RWPE1 (cell line): ENCODE data around the gene LRMDA.
A peak's percentile ranks its signal among the peaks of the same experiment; 100 is the strongest.

ENCODE experiments used
- CTCF ChIA-PET: fragments of 350-600 bp; sonication (Branson Sonifier 250); formaldehyde crosslinking; extraction: SDS; loops from one replicate; lab custom pipeline; 2021; lab: Yijun Ruan, JAX
- POLR2A ChIA-PET: fragments of 400-600 bp; formaldehyde crosslinking; extraction: SDS; loops from one replicate; lab custom pipeline; 2020; ENCODE audit warnings: antibody characterized with exemption; ENCODE audit not compliant: low non-redundant PET; lab: Yijun Ruan, JAX
- DNase-seq: peaks from one replicate; pipeline ENCODE4 v3.0.0; 2012; ENCODE audit warnings: low spot score
- H3K27ac ChIP-seq: fragments of 450-650 bp; 2 replicates; pipeline ENCODE4 v1.5.1; 2017
- CTCF ChIP-seq: fragments of 450-650 bp; conservative IDR thresholded peaks from 2 replicates; pipeline ENCODE4 v1.5.1; 2017; ENCODE audit warnings: low read depth, mild to moderate bottlenecking

LRMDA gene

GRCh38 chr10:76149602-76150138 lies 718.2 kb downstream of the LRMDA start:
- CTCF ChIA-PET, result interaction anchor here (0.5 to 0.7 kb wide), 3 partner anchors 39 to 209 kb away, joined by 3 to 5 read pairs (median 4); no protein-coding TSS in a partner anchor
- POLR2A ChIA-PET, result no interaction called here
- no peak for DNase-seq
- TF ChIP-seq CTCF, result no peak
- no peak overlapping the region for H3K27ac ChIP-seq

GRCh38 chr10:76150139-76150875 lies 718.9 kb downstream of the LRMDA start:
- no peak for TF ChIP-seq CTCF

DNA sequence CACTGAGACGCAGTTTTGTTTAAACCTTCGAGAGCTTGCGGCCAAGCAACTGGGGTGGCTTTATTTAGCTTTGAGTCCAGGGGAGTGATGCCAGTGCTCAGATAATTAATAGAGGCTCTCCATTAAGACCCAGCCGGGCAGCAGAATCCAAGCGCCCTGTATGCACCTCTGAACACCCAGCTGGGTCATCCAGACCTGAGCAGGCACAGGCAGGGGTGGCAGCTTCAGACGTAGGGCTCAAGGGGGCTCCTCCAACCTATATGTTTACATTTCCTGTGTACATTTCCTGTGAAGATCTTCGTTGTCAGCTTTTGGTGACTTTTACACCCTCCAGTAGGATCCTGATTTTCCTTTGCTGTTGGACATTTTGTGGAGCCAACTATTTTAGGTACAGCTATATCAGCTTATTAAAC lies 719.5 kb downstream of the LRMDA start:
- DNase-seq, result no peak
- TF ChIP-seq CTCF, result no peak
- ChIA-PET CTCF (interaction anchor here (0.6 kb wide), 2 partner anchors 11 to 13 kb away, joined by 3 read pairs; no protein-coding TSS in a partner anchor), POLR2A (no interaction called here)
- H3K27ac ChIP-seq, result no peak overlapping the region

More at GRCh38 chr10:76150139-76150875, 718.9 kb downstream of the LRMDA start:
- ChIA-PET POLR2A (no interaction called here), CTCF (interaction anchor here (0.6 kb wide), 2 partner anchors 13 to 66 kb away, joined by 3 to 5 read pairs; no protein-coding TSS in a partner anchor)
- peak; percentile 24 for DNase-seq
- no peak overlapping the region for H3K27ac ChIP-seq

DNA sequence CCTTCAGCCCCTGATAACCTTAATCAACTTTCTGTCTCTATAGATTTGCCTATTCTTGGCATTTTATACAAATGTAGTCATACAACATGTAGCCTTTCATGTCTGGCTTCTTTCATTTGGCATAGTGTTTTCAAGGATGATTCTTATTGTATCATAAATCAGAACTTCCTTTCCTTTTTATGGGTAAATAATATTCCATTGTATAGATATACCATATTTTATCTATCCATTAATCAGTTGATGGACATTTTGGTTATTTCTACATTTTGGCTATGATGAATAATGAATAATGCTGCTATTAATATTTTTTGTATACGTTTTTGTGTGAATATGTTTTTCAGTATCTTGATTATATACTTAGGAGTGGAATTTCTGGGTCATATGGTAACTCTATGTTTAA lies 720.8 kb downstream of the LRMDA start:
- ChIA-PET POLR2A (no interaction called here), CTCF (no interaction called here)
- no peak overlapping the region for H3K27ac ChIP-seq
- no peak for TF ChIP-seq CTCF
- DNase-seq, result no peak

DNA sequence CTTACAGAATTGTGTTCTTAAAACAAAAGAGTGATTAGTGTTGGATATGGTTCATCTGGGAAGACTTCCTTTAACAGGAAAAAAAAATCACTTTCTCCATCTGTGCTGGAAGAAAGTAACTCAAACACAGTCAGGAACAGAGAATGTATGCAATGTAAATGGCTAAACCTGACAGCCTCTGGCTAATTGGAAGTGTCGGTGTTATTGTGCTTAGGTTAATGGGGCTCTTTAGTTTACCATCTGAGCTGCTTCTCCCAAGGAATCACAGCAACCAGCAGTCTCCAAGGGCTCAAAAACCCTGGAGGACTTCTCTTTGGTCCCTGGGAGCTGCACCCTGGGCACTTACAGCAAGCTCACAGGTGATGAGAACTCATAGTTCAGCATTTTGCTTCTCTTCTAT lies 724.5 kb downstream of the LRMDA start:
- H3K27ac ChIP-seq, result no peak overlapping the region
- ChIA-PET CTCF (no interaction called here), POLR2A (no interaction called here)
- DNase-seq, result no peak
- TF ChIP-seq CTCF, result no peak

DNA sequence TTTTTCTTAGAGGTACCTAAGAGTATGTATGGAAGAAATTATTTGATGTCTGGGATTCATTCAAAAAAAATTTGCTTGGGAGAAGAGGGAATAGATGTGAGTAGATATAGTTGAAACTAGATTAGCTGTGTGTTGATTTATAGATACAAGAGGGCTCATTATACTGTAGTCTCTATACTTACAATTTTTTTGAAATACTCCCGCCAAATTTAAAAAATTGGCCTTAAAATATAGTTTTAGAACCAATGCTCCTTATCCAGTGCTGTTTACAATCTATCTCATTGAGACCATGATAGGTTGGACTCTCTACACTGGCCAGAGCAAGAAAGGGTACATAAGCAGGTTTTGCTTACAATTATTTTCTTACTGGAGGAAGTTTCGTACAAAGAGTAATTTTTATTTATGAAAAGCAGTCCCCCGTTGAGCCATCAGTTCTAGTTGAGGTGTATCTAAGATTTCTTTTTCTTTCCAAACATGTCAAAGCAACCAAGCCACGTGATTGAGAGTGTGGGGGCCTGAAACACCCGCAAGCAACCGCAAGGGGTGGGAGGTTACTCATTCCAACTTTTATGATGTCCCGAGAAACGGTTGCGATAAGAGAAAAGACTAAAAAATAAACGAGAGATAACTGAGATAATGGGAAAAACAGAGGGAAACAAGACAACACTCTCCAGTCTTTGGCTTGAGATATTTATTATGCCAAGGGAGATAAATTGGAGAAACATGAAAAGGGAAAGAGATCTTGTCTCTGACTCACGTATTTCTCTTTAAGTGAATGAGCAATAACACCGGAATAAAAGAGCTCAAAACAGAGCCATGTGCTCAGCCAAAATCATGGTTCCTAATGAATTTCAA lies 729.2 kb downstream of the LRMDA start:
- no peak for DNase-seq
- no peak for TF ChIP-seq CTCF
- CTCF ChIA-PET, result no interaction called here
- no peak overlapping the region for H3K27ac ChIP-seq
- POLR2A ChIA-PET, result no interaction called here
